ENCODE data around the gene SLC24A3.
A peak's percentile ranks its signal among the peaks of the same experiment; 100 is the strongest.
"Not testable (repeated sequence)": the region's sequence is repeated elsewhere in the genome, so short reads cannot be mapped to it uniquely, and the experiment has no call there.

The SLC24A3 gene

GRCh38 chr20:19660808-19661378 lies 448.5 kb downstream of the SLC24A3 start:
- DNase-seq = no peak

GRCh38 chr20:19661717-19662636 lies 449.5 kb downstream of the SLC24A3 start:
- DNase-seq = peak; percentile 67

- DNase-seq = no peak
These were observed 450.2 kb downstream of the SLC24A3 start for GRCh38 chr20:19662637-19662995.

- DNase-seq = no peak
These were observed 456.0 kb downstream of the SLC24A3 start for GRCh38 chr20:19668418-19668817.

GRCh38 chr20:19670829-19671228 lies 458.4 kb downstream of the SLC24A3 start:
- no peak for DNase-seq

- DNase-seq = no peak
These were observed 458.9 kb downstream of the SLC24A3 start for GRCh38 chr20:19671374-19671773.

- DNase-seq = peak; percentile 15
These were observed 460.1 kb downstream of the SLC24A3 start for GRCh38 chr20:19672498-19672897.

- DNase-seq = peak; percentile 15
These were observed 461.1 kb downstream of the SLC24A3 start for GRCh38 chr20:19673575-19673974.

- no peak for DNase-seq
These were observed 463.8 kb downstream of the SLC24A3 start for GRCh38 chr20:19676202-19676601.

GRCh38 chr20:19677336-19677735 lies 464.9 kb downstream of the SLC24A3 start:
- DNase-seq = no peak

- DNase-seq = not testable (repeated sequence)
These were observed 466.1 kb downstream of the SLC24A3 start for GRCh38 chr20:19678591-19678990.

- DNase-seq = no peak
These were observed 467.6 kb downstream of the SLC24A3 start for GRCh38 chr20:19679900-19680495.

- DNase-seq = no peak
These were observed 469.8 kb downstream of the SLC24A3 start for GRCh38 chr20:19682249-19682648.

- DNase-seq = no peak
These were observed 470.7 kb downstream of the SLC24A3 start for GRCh38 chr20:19683188-19683587.

- DNase-seq = no peak
These were observed 471.4 kb downstream of the SLC24A3 start for GRCh38 chr20:19683822-19684221.

- DNase-seq = peak; percentile 52
These were observed 475.8 kb downstream of the SLC24A3 start for GRCh38 chr20:19688031-19688806.

GRCh38 chr20:19690462-19690861 lies 478.0 kb downstream of the SLC24A3 start:
- no peak for DNase-seq

- no peak for DNase-seq
These were observed 478.7 kb downstream of the SLC24A3 start for GRCh38 chr20:19691125-19691524.

- DNase-seq = no peak
These were observed 479.7 kb downstream of the SLC24A3 start for GRCh38 chr20:19692100-19692499.

- peak; percentile 59 for DNase-seq
These were observed 480.3 kb downstream of the SLC24A3 start for GRCh38 chr20:19692685-19693119.

GRCh38 chr20:19693508-19693907 lies 481.1 kb downstream of the SLC24A3 start:
- DNase-seq = no peak

GRCh38 chr20:19695081-19695480 lies 482.6 kb downstream of the SLC24A3 start:
- no peak for DNase-seq

- no peak for DNase-seq
These were observed 484.2 kb downstream of the SLC24A3 start for GRCh38 chr20:19696620-19697019.

Measured in NCI-H69 (cell line).